ENCODE data around the gene WDR45B.
"Not testable (repeated sequence)": the region's sequence is repeated elsewhere in the genome, so short reads cannot be mapped to it uniquely, and the experiment has no call there.

The WDR45B gene

DNA sequence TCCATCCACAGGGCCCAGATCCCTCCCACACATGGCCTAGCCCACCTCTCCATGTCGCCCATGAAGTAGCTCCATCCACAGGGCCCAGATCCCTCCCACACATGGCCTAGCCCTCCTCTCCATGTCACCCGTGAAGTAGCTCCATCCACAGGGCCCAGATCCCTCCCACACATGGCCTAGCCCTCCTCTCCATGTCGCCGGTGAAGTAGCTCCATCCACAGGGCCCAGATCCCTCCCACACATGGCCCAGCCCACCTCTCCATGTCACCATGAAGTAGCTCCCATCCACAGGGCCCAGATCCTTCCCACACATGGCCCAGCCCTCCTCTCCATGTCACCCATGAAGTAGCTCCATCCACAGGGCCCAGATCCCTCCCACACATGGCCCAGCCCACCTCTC lies 68.3 kb downstream of the WDR45B start:
- H3K27me3 Mint-ChIP-seq, H3K4me3 Mint-ChIP-seq, H3K4me1 Mint-ChIP-seq, H3K27ac Mint-ChIP-seq, ATAC-seq, H3K9me3 Mint-ChIP-seq: not testable (repeated sequence)
- peaks cover 38% of the 10 kb centered on the region for H3K36me3 Mint-ChIP-seq

DNA sequence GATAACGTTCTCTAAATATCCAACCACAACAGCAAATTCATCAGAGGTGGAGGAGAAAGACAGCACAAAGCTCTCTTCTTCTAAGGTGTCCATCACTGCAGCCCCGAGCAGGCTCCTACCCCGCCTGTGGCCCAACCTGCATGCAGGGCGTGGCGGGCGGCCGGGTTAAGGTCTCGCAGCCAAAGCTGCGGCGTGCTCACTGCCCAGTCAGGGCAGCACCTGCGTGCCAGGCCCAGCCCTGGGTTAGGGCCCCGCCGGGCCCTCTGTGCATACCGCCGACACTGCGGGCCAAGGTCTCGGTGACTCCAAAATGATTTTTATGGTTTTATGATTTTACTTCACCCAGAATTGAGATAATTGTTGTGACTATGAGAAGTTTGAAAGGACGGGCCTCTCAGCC lies 70.9 kb downstream of the WDR45B start:
- no peaks in the 10 kb centered on the region for H3K27me3 Mint-ChIP-seq
- H3K27ac Mint-ChIP-seq, result no peak overlapping the region
- no peak for ATAC-seq
- peaks cover 51% of the 10 kb centered on the region for H3K36me3 Mint-ChIP-seq
- no peaks in the 10 kb centered on the region for H3K4me1 Mint-ChIP-seq
- no peak overlapping the region for H3K4me3 Mint-ChIP-seq
- no peaks in the 10 kb centered on the region for H3K9me3 Mint-ChIP-seq

DNA sequence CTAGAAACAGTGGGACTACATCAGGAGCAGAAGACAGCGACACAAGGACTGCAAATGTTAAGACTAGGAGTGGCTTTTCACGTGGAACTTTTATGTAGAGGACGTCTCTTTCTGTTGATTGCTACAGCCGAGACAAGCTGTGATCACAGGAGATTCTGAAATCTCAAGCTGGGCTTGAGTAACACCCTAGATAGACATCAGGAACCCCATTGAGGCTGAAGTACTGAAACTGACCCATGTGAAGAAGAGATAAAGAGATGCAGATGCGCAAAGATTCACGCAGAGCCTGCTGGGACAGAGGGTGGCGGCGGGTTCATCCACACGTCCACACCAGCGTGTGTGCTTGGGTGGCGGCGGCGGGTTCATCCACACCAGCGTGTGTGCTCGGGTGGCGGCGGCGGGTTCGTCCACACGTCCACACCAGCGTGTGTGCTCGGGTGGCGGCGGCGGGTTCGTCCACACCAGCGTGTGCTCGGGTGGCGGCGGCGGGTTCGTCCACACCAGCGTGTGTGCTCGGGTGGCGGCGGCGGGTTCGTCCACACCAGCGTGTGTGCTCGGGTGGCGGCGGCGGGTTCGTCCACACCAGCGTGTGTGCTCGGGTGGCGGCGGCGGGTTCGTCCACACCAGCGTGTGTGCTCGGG lies 72.5 kb downstream of the WDR45B start:
- ATAC-seq, H3K9me3 Mint-ChIP-seq, H3K27ac Mint-ChIP-seq, H3K4me1 Mint-ChIP-seq, H3K27me3 Mint-ChIP-seq, H3K4me3 Mint-ChIP-seq: not testable (repeated sequence)
- H3K36me3 Mint-ChIP-seq, result peaks cover 54% of the 10 kb centered on the region

DNA sequence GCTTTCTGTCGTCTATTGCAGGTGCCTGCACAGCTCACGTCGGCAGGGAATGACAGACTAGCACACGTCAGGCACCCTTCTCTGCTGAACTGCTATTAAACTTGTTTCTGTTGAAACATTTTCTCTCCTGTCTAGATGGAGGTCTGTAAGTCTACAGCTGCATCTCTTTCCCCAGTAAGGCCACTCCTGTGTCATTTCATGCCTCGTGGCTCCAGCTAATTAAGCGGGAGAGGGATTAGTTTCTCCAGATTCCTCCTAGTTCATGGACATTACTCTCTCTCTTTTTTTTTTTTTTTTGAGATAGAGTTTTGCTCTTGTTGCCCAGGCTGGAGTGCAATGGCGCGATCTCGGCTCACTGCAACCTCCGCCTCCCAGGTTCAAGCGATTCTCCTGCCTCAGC lies 74.2 kb downstream of the WDR45B start:
- Mint-ChIP-seq H3K27me3 (no peaks in the 10 kb centered on the region), H3K4me1 (no peaks in the 10 kb centered on the region), H3K27ac (no peak overlapping the region), H3K4me3 (no peak overlapping the region), H3K36me3 (peaks cover 57% of the 10 kb centered on the region), H3K9me3 (no peaks in the 10 kb centered on the region)
- ATAC-seq, result no peak

DNA sequence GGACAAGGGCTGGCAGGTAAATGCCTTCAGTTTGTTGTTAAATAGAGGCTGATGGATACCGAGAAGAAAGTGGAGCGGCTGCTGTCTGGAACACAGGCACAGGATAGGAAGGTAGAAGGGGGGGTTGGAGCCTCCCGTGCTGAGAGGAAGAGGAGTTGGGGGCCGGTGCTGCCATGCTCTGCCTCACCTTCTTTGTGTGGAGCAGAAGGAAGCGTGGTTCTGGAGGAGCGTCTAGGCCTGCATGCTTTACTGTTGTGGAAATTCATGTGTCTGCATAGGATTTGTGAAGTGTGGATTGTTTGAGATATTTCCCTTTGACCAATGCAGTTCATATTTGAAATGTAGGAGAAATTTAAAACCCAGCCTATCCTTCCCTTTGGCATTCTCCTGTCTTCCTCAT lies 76.4 kb downstream of the WDR45B start:
- Mint-ChIP-seq H3K4me1 (no peaks in the 10 kb centered on the region), H3K27me3 (no peaks in the 10 kb centered on the region), H3K27ac (no peak overlapping the region), H3K9me3 (no peaks in the 10 kb centered on the region), H3K4me3 (no peak overlapping the region), H3K36me3 (peaks cover 53% of the 10 kb centered on the region)
- no peak for ATAC-seq

DNA sequence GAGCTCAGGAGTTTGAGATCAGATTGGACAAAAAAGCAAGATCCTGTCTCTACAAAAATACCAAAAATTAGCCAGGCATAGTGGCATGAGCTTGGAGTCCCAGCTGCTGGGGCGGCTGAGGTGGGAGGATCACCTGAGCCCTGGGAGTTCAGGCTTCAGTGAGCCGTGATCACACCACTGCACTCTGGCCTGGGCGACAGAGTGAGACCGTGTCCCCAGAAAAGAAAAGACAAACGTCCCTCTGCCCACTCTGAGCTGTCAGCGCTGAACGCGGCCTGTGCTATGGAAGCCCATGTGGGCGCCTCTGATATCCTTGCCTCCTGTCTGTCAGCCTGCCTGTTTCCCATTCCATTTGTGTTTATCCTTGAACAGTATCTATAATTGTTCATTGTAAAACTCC lies 78.0 kb downstream of the WDR45B start:
- Mint-ChIP-seq H3K9me3 (no peaks in the 10 kb centered on the region), H3K27ac (no peak overlapping the region), H3K4me1 (no peaks in the 10 kb centered on the region), H3K27me3 (no peaks in the 10 kb centered on the region), H3K4me3 (no peak overlapping the region), H3K36me3 (peaks cover 53% of the 10 kb centered on the region)
- ATAC-seq, result no peak

DNA sequence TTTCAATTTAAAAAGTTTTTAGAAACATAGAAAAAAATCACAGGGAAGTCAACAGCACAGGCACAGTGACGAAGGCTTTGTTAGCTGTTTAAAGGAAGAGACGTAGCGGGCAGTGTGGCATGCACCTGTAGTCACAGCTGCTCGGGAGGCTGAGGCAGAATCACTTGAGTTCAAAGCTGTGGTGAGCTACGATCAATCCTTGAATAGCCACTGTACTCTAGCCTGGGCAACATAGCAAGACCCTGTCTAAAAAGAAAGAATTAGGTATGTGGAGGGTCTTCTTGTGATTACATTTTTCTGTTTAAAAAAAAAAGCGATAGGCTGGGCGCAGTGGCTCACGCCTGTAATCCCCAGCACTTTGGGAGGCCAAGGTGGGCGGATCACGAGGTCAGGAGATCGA lies 78.6 kb downstream of the WDR45B start:
- no peak overlapping the region for H3K27ac Mint-ChIP-seq
- H3K9me3 Mint-ChIP-seq, result no peaks in the 10 kb centered on the region
- no peaks in the 10 kb centered on the region for H3K4me1 Mint-ChIP-seq
- H3K36me3 Mint-ChIP-seq, result peaks cover 51% of the 10 kb centered on the region
- H3K4me3 Mint-ChIP-seq, result no peak overlapping the region
- H3K27me3 Mint-ChIP-seq, result no peaks in the 10 kb centered on the region
- no peak for ATAC-seq

DNA sequence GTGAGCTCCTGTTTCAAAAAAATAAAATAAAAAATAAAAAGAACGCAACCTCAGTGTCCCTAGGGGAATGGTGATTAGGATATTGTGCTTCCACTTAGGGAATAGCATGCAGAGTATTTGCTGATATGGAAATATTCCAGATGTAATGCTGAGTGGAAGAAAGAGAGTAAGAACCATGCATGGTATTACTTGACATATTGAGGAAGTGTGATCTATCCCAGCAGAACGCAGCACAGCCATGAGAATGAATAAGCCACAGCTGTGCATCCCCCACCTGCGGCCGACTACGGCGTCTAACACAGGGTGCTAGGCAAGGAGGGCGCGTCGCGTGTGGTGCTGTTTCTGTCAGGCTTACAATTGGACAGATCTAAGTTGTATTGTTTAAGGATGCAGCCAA lies 79.2 kb downstream of the WDR45B start:
- Mint-ChIP-seq H3K9me3 (no peaks in the 10 kb centered on the region), H3K4me1 (no peaks in the 10 kb centered on the region), H3K36me3 (peaks cover 44% of the 10 kb centered on the region), H3K4me3 (no peak overlapping the region), H3K27me3 (no peaks in the 10 kb centered on the region), H3K27ac (no peak overlapping the region)
- no peak for ATAC-seq

DNA sequence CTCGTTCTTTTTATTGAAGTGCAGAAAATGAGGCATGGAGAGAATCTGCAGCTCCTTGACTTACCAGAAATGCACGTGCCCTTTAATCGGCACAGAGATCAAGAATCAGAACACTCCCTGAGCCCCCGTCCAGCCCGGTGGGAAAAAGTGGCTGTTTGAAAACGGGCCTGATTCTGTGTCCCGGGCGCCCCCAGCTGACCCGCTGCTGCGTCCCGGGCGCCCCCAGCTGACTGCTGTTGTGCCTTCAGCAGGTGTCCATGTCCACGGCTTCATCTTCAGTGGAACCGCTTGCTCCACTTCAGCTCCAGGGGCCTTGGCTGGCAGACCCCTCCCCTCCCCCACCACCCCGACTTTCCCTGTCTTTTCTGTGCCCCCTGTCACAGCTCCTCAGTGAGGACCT lies 81.0 kb downstream of the WDR45B start:
- no peak for ATAC-seq
- H3K27me3 Mint-ChIP-seq, result no peaks in the 10 kb centered on the region
- H3K36me3 Mint-ChIP-seq, result peaks cover 32% of the 10 kb centered on the region
- H3K4me1 Mint-ChIP-seq, result no peaks in the 10 kb centered on the region
- no peak overlapping the region for H3K4me3 Mint-ChIP-seq
- H3K9me3 Mint-ChIP-seq, result no peaks in the 10 kb centered on the region
- H3K27ac Mint-ChIP-seq, result no peak overlapping the region

DNA sequence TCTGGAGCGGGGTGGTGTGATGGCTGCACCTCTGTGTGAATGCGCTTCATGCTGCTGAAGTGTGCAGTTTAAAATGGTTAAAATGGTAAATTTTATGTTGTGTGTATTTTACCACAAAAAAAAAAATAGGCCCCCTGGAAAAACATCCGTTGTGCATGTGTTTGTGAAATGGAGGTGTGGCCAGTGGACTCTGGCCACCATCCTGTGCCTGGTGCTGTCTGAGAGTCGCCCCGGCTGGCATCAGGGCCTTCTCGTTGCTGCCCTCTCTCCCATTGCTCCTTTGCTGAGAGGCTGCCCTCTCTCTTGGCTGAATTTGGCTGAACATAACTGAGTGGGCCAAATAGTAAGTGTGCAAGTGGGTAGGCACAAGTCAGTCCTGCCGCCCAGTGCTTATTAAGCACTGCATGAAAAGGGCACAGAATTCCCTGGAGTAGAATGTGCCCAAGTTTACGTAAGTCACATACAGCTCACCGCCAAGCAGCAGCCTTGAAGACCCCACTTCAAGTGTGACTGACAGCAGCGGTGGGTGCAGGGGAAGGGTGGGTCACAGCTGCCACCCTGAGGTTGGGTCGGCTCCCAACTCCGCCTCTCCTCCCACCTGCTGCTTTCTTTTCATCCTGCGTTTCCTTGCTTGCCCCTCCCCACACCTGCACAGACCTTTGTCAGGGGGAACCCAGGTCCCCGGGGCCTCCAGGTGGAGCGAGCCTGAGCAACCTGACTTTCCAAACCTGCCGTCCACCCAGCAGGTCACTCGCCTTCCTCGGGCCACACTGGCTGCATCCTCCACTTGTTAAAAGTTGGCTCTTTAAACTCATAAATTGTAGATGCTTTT lies 81.9 kb downstream of the WDR45B start:
- Mint-ChIP-seq H3K4me1 (peaks cover 2% of the 10 kb centered on the region), H3K36me3 (peaks cover 23% of the 10 kb centered on the region), H3K4me3 (no peak overlapping the region), H3K27me3 (no peaks in the 10 kb centered on the region), H3K9me3 (no peaks in the 10 kb centered on the region), H3K27ac (no peak overlapping the region)
- no peak for ATAC-seq

DNA sequence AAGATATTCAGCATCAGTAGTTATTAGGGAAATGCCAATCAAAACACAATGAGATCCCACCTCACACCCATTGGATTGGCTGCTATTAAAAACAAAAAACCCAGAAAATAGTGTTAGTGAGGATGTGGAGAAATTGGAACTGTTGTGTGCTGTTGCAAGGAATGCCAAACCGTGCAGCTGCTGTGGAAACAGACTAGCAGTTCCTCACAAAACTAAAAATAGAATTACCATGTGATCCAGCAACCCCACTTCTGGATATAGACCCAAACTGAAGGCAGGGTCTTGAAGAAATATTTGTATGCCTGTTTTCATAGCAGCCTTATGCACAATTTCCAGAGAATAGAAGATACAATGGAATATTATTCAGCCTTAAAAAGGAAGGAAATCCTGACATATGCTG lies 82.7 kb downstream of the WDR45B start:
- ATAC-seq, result no peak
- Mint-ChIP-seq H3K4me1 (peaks cover 8% of the 10 kb centered on the region), H3K27ac (no peak overlapping the region), H3K4me3 (no peak overlapping the region), H3K9me3 (no peaks in the 10 kb centered on the region), H3K36me3 (peaks cover 21% of the 10 kb centered on the region), H3K27me3 (no peaks in the 10 kb centered on the region)

Data from stimulated activated memory B cell treated with anti-CD40 and anti-IgM and Interleukin-4, amounts not matched to agents 10 μg/mL and 1 μg/mL and 100 μg/mL, for 72 hours (primary cell).